Measurements from ENCODE around the gene CUL4A. TPM values are rescaled to one million over a fixed set of nuclear protein-coding genes. Genes with fewer than 3 reads are reported as not detected.

Gene CUL4A
- total RNA-seq, 1 donor = 114 TPM

DNA sequence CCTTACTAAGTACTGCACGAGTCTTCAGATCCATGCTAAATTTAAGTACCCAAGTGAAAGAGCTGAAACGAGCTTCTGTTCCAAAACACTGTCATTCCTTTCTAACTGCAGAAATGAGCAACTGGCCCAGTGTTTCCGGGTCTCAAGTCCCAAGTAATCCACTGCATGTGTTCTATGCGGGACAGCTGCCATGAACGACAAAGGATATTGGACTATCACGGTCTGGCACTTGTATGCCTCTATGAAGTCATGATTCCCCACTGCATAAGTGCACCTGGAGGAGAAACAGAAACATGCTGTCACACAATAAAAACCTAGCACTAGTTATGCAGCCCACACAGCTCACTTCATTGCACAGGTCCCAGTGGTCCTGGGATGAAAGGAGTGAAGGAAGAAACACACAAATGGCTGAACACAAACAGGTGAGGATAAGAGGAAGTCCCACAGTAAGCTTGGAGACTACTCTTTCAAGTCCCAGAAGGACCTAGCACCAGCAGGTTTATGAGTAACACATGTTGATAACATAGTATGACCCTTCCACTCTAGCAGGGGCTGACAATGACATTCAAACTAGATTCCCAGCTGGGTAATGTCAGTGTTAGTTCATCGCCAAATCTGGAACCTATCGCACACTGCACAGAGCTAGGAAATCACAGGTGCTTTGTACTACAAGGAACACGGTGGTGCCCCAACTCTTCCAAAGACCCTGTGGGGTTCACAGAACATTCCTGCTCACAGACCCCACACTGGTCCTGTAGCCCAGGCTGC lies 12.3 kb upstream of the CUL4A start:
- TF ChIP-seq CTCF (IDR thresholded peaks at IDR 0.05; ENCODE audit: insufficient read depth, low read length) = no peak
- no peak for DNase-seq (ENCODE audit: low read depth)
- no peak overlapping the region for H3K4me3 ChIP-seq (ENCODE audit: low read depth, low read length)

DNA sequence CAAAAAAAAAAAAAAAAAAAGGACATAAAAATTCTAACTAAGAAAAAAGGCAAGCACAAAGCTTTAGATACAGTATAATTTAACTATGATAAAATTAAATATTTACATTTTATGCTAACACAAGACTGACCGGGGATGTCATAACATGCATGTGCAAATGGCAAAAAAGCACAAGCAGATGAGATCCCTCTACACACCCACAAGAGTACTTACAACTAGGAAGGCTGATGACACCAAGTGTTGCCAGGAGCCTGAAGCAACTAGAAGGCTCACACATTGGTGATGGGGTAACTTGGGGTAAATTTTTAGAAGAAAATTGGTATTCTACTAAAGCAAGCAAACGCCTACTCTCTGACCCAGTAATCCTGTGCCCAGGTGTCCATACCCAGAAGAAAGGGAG lies 7.6 kb upstream of the CUL4A start:
- DNase-seq (ENCODE audit: low read depth) = no peak
- no peak overlapping the region for H3K4me3 ChIP-seq (ENCODE audit: low read depth, low read length)
- TF ChIP-seq CTCF (IDR thresholded peaks at IDR 0.05; ENCODE audit: insufficient read depth, low read length) = no peak

GRCh38 chr13:113202912-113203311 lies 6.5 kb upstream of the CUL4A start:
- peak; percentile 22 for DNase-seq (ENCODE audit: low read depth)
- TF ChIP-seq CTCF (IDR thresholded peaks at IDR 0.05; ENCODE audit: insufficient read depth, low read length) = no peak
- H3K4me3 ChIP-seq (ENCODE audit: low read depth, low read length) = no peak overlapping the region

GRCh38 chr13:113203507-113204377 lies 5.7 kb upstream of the CUL4A start:
- no peak for TF ChIP-seq CTCF (IDR thresholded peaks at IDR 0.05; ENCODE audit: insufficient read depth, low read length)

GRCh38 chr13:113204378-113204734 lies 5.1 kb upstream of the CUL4A start:
- TF ChIP-seq CTCF (IDR thresholded peaks at IDR 0.05; ENCODE audit: insufficient read depth, low read length) = no peak
- H3K4me3 ChIP-seq (ENCODE audit: low read depth, low read length) = no peak overlapping the region
- no peak for DNase-seq (ENCODE audit: low read depth)

More at GRCh38 chr13:113203507-113204377, 5.7 kb upstream of the CUL4A start:
- no peak overlapping the region for H3K4me3 ChIP-seq (ENCODE audit: low read depth, low read length)
- peak; percentile 62 for DNase-seq (ENCODE audit: low read depth)

DNA sequence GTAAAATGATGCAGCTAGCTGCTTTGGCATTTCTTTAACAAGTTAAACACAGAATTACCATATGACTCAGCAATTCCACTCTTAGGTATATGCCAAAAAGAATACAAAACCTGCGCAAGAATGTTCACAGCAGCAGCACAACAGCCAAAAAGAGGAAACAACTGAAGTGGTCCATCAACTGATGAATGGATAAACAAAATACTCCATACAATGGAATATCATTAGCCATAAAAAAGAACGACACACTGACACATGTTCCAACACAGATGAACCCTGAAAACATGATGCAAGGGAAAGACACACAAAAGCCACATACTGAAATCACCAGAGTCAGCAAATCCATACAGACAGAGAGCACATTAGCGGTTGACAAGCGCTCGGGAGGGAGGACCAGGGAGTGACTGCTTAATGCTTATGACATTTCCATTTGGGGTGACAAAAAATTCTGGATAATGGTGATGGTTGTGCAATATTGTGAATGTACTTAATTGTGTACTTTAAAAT lies 3.9 kb upstream of the CUL4A start:
- no peak for TF ChIP-seq CTCF (IDR thresholded peaks at IDR 0.05; ENCODE audit: insufficient read depth, low read length)
- peak; percentile 83 for DNase-seq (ENCODE audit: low read depth)
- no peak overlapping the region for H3K4me3 ChIP-seq (ENCODE audit: low read depth, low read length)
